Psoas muscle (tissue), 8 donors: Measurements from ENCODE around the gene SH2D3C. TPM values are rescaled to one million over a fixed set of nuclear protein-coding genes. Genes with fewer than 3 reads are reported as not detected.

ENCODE experiments used
- ATAC-seq, 4 donors: fragments of 200-7000 bp; cut with Tn5 transposase; one replicate each; pipeline ENCODE4 v1.9.1; 2020; ENCODE audit warnings: moderate library complexity in 3 of 4, mild to moderate bottlenecking in 2 of 4
- DNase-seq, 2 donors: peaks; one replicate each; pipeline ENCODE4 v3.0.0-alpha.2; 2020
- H3K27ac ChIP-seq: fragments of 200-600 bp; one replicate; pipeline ENCODE4 v1.8.0; 2022
- H3K27me3 ChIP-seq, 3 donors: fragments of 200-600 bp in 1 of 3; one replicate each; pipeline versions ENCODE4 v1.6.1 to v1.8.0; 2013 to 2022; ENCODE audit warnings: low read length in 2 of 3, mild to moderate bottlenecking in 2 of 3, moderate library complexity in 1 of 3; ENCODE audit not compliant: insufficient read depth in 3 of 3
- H3K36me3 ChIP-seq, 2 donors: fragments of 200-600 bp in 1 of 2; one replicate each; pipeline versions ENCODE4 v1.6.1 to v1.8.0; 2013 to 2022; ENCODE audit warnings: low read depth in 1 of 2, mild to moderate bottlenecking in 1 of 2, moderate library complexity in 1 of 2; ENCODE audit not compliant: insufficient read depth in 1 of 2
- H3K4me1 ChIP-seq: fragments of 200-600 bp; one replicate; pipeline ENCODE4 v1.8.0; 2022
- H3K4me3 ChIP-seq: fragments of 200-600 bp; one replicate; pipeline ENCODE4 v1.8.0; 2022; ENCODE audit warnings: mild to moderate bottlenecking
- H3K9me3 ChIP-seq: fragments of 200-600 bp; one replicate; pipeline ENCODE4 v1.8.0; 2022
- WGBS, 3 donors: extraction: QIAGEN DNeasy Blood & Tissue Kit; methylation state at CpG; one replicate each; pipeline versions ENCODE4 v1.1.6 to v1.1.7; 2013; 5-methylcytosine and 5-hydroxymethylcytosine counted together
- intact Hi-C, 2 donors: fragments of 100-400 bp; cut with DNase I; formaldehyde crosslinking; loops; one replicate each; pipeline versions ENCODE4 v1.11.0 to v1.14.2; 2022
- polyA plus RNA-seq, 3 donors: library from polyadenylated mRNA; stranded (reverse); fragments of 200-250 nt; gene quantifications; one replicate each; pipeline ENCODE4 v1.2.3, GENCODE V29; 2013
- total RNA-seq, 4 donors: library from RNA; stranded (reverse); fragmentation: NEBNext Ultra II Directional in 2 of 4; extraction: Animal tissue kit (Norgen Biotek cat#: 25700) in 2 of 4; gene quantifications; one replicate each; pipeline versions ENCODE4 v1.2.1 to v1.2.4, GENCODE V29; 2021 to 2023
- TF ChIP-seq, protein P1 (sequence below): fragments of 200-600 bp; IDR thresholded peaks from one replicate; pipeline ENCODE4 v1.8.0; 2022; ENCODE audit warnings: antibody characterized with exemption
- donor health status: healthy with polysubstance abuse.
- donor health status: DM: no; HTN: no; CAD: no; lungs with moderate emphysema.
- donor health status: Bipolar disorder and iron deficiency.
- donor health status: healthy.
- donor health status: DM: yes; HTN: yes; CAD: no.
- donor health status: DM: no; HTN: no; CAD: no.
- donor health status: DM: no; HTN: no; CAD: no.
- donor health status: DM: yes; HTN: yes; CAD: no.

The SH2D3C gene
- total and polyA plus RNA-seq, 7 donors, result 5.3 to 12.0 (median 10.0) TPM

- Histone ChIP-seq H3K27me3 (no peaks in the 10 kb centered on the region), H3K4me3 (peak overlapping the region; percentile 85), H3K9me3 (no peaks in the 10 kb centered on the region), H3K4me1 (peaks cover 15% of the 10 kb centered on the region), H3K36me3 (no peaks in the 10 kb centered on the region), H3K27ac (no peak overlapping the region)
- DNase-seq (no peak), ATAC-seq (no peak)
- intact Hi-C loops, result no loop called here
- 77 to 83% (median 81%) methylated on average over 19 of the region's 19 CpGs for WGBS, 3 donors
- TF ChIP-seq, protein P1, sequence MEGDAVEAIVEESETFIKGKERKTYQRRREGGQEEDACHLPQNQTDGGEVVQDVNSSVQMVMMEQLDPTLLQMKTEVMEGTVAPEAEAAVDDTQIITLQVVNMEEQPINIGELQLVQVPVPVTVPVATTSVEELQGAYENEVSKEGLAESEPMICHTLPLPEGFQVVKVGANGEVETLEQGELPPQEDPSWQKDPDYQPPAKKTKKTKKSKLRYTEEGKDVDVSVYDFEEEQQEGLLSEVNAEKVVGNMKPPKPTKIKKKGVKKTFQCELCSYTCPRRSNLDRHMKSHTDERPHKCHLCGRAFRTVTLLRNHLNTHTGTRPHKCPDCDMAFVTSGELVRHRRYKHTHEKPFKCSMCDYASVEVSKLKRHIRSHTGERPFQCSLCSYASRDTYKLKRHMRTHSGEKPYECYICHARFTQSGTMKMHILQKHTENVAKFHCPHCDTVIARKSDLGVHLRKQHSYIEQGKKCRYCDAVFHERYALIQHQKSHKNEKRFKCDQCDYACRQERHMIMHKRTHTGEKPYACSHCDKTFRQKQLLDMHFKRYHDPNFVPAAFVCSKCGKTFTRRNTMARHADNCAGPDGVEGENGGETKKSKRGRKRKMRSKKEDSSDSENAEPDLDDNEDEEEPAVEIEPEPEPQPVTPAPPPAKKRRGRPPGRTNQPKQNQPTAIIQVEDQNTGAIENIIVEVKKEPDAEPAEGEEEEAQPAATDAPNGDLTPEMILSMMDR, result no peak
Observed at GRCh38 chr9:127714020-127714750, 64.3 kb downstream of the SH2D3C start.

- TF ChIP-seq, protein P1, result no peak
- DNase-seq, result no peak
Observed at GRCh38 chr9:127712867-127713266, 65.6 kb downstream of the SH2D3C start.

DNA sequence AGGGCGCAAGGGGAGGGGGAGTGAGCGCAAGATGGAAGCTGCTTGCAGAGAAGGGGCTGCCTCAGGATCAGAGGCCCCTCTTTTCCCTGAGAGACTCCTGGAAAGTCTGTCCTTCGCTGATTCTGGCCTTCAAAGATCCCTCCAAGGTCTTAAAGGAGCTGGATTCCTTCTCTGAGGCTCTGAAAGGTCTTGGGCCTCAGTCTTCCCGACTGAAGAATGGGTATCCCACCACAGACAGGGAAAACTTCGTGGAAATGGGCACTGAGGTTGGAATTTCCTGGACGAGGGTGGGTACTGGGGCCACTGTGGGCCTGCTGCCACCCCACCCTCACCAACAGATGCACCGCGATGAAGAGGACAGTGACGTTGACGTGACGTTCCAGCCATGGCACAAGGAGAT, 66.1 kb downstream of the SH2D3C start:
- no peaks in the 10 kb centered on the region for H3K36me3 ChIP-seq
- H3K9me3 ChIP-seq, result no peaks in the 10 kb centered on the region
- ATAC-seq (no peak), DNase-seq (no peak)
- 85 to 88% (median 86%) methylated on average over 11 of the region's 11 CpGs for WGBS, 3 donors
- H3K27ac ChIP-seq, result no peak overlapping the region
- intact Hi-C loops, result no loop called here
- no peaks in the 10 kb centered on the region for H3K27me3 ChIP-seq
- TF ChIP-seq, protein P1, result no peak
- peaks cover 15% of the 10 kb centered on the region for H3K4me1 ChIP-seq
- H3K4me3 ChIP-seq, result no peak overlapping the region

More at GRCh38 chr9:127712867-127713266, 65.6 kb downstream of the SH2D3C start:
- no peak overlapping the region for H3K4me3 ChIP-seq
- H3K4me1 ChIP-seq, result peaks cover 15% of the 10 kb centered on the region
- H3K9me3 ChIP-seq, result no peaks in the 10 kb centered on the region
- H3K36me3 ChIP-seq, result no peaks in the 10 kb centered on the region
- H3K27ac ChIP-seq, result no peak overlapping the region
- ATAC-seq, result no peak
- H3K27me3 ChIP-seq, result no peaks in the 10 kb centered on the region
- intact Hi-C loops, result no loop called here
- WGBS, 3 donors, result 92 to 95% (median 94%) methylated on average over 9 to 10 of the region's 10 CpGs

DNA sequence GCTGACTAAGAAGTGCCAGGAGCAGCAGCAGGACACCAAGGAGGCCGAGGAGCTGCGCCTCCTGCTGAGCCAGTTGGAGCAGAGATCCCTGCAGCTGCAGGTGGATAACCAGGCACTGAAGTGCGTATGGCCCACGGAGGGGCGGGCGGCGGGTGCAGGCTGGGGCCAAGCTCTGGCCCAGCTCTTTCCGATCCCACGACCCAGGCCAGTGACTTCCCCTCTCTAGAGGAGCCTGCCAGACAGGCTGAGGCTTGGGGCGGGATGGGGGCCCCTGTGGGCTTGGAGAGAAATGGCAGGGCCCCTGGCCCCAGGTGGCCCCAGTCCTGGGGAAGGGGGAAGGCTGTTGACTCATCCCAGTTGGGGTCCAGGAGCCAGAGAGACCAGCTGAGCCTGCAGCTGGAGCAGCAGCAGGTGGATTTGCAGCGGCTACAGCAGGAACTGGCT, 66.6 kb downstream of the SH2D3C start:
- Histone ChIP-seq H3K4me3 (no peak overlapping the region), H3K27me3 (no peaks in the 10 kb centered on the region), H3K36me3 (no peaks in the 10 kb centered on the region), H3K4me1 (peaks cover 15% of the 10 kb centered on the region), H3K27ac (no peak overlapping the region), H3K9me3 (no peaks in the 10 kb centered on the region)
- no peak for DNase-seq
- no peak for ATAC-seq
- TF ChIP-seq, protein P1, result no peak
- intact Hi-C loops, result no loop called here
- whole genome bisulfite sequencing, 3 donors, result 65 to 75% (median 70%) methylated on average over 10 to 11 of the region's 11 CpGs
